CD4-positive, CD25-positive, alpha-beta regulatory T cell (primary cell): Measurements from ENCODE around the gene ING5. TPM values are rescaled to one million over a fixed set of nuclear protein-coding genes. Genes with fewer than 3 reads are reported as not detected.
A peak's percentile ranks its signal among the peaks of the same experiment; 100 is the strongest.

Experiments used
- ATAC-seq, 2 donors: fragments of 150-1000 bp; cut with Tn5 transposase; one replicate each; pipeline ENCODE4 v1.10.0; 2021; ENCODE audit warnings: low read depth in 2 of 2, moderate number of reproducible peaks in 2 of 2, moderate library complexity in 1 of 2
- DNase-seq, 3 donors: peaks; one replicate each; pipeline versions ENCODE4 v3.0.0 to v3.0.0-alpha.2; 2012 to 2022; ENCODE audit warnings: mixed read lengths in 1 of 3
- H3K27ac ChIP-seq: one replicate; pipeline ENCODE4 v1.7.0; 2013; ENCODE audit warnings: mild to moderate bottlenecking, low read length; ENCODE audit not compliant: insufficient read depth, poor library complexity, severe bottlenecking
- H3K27me3 ChIP-seq: one replicate; pipeline ENCODE4 v1.7.0; 2013; ENCODE audit warnings: low read length; ENCODE audit not compliant: control insufficient read depth, insufficient read depth
- H3K36me3 ChIP-seq: one replicate; pipeline ENCODE4 v1.7.0; 2013; ENCODE audit warnings: mild to moderate bottlenecking, low read length, moderate library complexity; ENCODE audit not compliant: control insufficient read depth, insufficient read depth
- H3K4me1 ChIP-seq: 2 replicates; pipeline ENCODE4 v1.7.0; 2013; ENCODE audit warnings: mild to moderate bottlenecking, low read length; ENCODE audit not compliant: insufficient read depth, control insufficient read depth, poor library complexity, severe bottlenecking
- H3K4me3 ChIP-seq: one replicate; pipeline ENCODE4 v1.7.0; 2013; ENCODE audit warnings: low read depth, mild to moderate bottlenecking, low read length, moderate library complexity
- H3K9me3 ChIP-seq, 2 experiments: 1 replicate in 1 of 2; 2 replicates in 1 of 2; pipeline ENCODE4 v1.7.0; 2013; ENCODE audit warnings: low read length in 2 of 2, mild to moderate bottlenecking in 1 of 2, moderate library complexity in 1 of 2; ENCODE audit not compliant: control insufficient read depth in 2 of 2
- H3K27ac Mint-ChIP-seq, 3 donors: one replicate each; pipeline ENCODE4 v1.8.0; 2020 to 2022; ENCODE audit warnings: mild to moderate bottlenecking in 3 of 3, mixed read lengths in 3 of 3, moderate library complexity in 2 of 3
- H3K27me3 Mint-ChIP-seq: one replicate; pipeline ENCODE4 v1.8.0; 2022; ENCODE audit warnings: mild to moderate bottlenecking, mixed read lengths
- H3K36me3 Mint-ChIP-seq: one replicate; pipeline ENCODE4 v1.8.0; 2020; ENCODE audit warnings: mixed read lengths
- H3K4me1 Mint-ChIP-seq, 4 donors: one replicate each; pipeline ENCODE4 v1.8.0; 2020 to 2022; ENCODE audit warnings: mixed read lengths in 4 of 4, mild to moderate bottlenecking in 1 of 4
- H3K4me3 Mint-ChIP-seq, 4 donors: one replicate each; pipeline ENCODE4 v1.8.0; 2020 to 2022; ENCODE audit warnings: mild to moderate bottlenecking in 4 of 4, mixed read lengths in 4 of 4, moderate library complexity in 3 of 4
- H3K9me3 Mint-ChIP-seq, 7 donors: one replicate each; pipeline ENCODE4 v1.8.0; 2020 to 2022; ENCODE audit warnings: mixed read lengths in 7 of 7, mild to moderate bottlenecking in 3 of 7, moderate library complexity in 2 of 7
- polyA plus RNA-seq, 4 donors: library from polyadenylated mRNA; unstranded; fragments of 300-500 nt; fragmentation: Illumina TruSeq; gene quantifications; one replicate each; pipeline ENCODE4 v1.2.3, GENCODE V29; 2021
- total RNA-seq: library from RNA; stranded (reverse); gene quantifications from one replicate; pipeline ENCODE4 v1.2.3, GENCODE V29; 2022

ING5 gene
- total and polyA plus RNA-seq, 5 donors from 2014 or later, result 16.7 to 64.8 (median 21.4) TPM

DNA sequence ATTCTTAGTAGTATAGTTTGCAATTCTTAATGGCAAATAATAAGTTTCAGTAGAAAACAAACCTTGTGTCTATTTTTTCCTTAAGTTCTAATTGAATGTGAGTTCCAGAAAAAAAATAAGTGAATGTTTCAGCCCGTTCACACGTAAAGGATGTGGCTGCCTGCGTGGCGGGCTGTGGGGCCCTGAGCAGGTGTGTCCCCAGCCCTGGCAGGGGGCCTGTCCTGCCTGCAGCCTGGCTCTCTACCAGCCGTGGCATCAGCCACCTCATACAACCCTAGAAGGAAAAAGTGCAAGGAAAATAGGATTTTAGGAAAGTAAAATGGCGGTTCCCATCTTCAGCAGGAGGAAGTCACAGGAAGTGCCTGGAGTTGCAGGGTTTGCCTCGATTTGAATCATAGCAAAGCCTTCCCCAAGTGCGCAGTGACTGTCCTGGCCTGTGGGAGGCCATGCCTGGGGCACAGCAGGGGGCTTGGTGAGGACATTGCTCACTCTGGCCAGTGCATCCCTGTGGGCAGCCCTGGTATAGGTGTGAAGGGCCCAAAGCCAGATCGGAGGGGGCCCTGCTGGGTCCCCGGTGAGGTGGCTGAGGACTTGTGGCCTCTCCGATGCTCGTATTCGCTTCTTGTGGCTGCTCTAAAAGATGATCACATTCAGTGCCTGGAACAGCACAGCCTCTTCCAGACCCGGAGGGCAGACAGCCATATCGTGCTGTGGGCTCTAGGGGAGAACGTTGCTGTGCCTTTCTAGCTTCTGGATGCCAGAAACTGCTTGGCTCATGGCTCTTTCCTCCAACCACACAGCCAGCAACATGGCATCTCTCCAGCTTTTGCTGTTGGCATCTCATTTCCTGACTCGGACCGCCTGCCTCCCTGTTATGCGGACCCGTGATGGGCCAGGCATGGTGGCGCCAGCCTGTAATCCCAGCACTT, 27.8 kb upstream of the ING5 start:
- DNase-seq, result no peak
- Histone ChIP-seq H3K9me3 (no peaks in the 10 kb centered on the region), H3K27me3 (no peaks in the 10 kb centered on the region), H3K27ac (no peak overlapping the region), H3K4me3 (no peak overlapping the region), H3K4me1 (no peaks in the 10 kb centered on the region), H3K36me3 (peaks cover 25% of the 10 kb centered on the region)
- no peak for ATAC-seq
- H3K9me3 Mint-ChIP-seq, result no peaks in the 10 kb centered on the region
- H3K4me1 Mint-ChIP-seq, result peaks cover 0 to 2% (median 0%) of the 10 kb centered on the region in 4 donors
- H3K27me3 Mint-ChIP-seq, result no peaks in the 10 kb centered on the region
- peak overlapping the region in 1 of 3 donors; percentile 67 for H3K27ac Mint-ChIP-seq
- no peak overlapping the region for H3K4me3 Mint-ChIP-seq
- H3K36me3 Mint-ChIP-seq, result peaks cover 1% of the 10 kb centered on the region

DNA sequence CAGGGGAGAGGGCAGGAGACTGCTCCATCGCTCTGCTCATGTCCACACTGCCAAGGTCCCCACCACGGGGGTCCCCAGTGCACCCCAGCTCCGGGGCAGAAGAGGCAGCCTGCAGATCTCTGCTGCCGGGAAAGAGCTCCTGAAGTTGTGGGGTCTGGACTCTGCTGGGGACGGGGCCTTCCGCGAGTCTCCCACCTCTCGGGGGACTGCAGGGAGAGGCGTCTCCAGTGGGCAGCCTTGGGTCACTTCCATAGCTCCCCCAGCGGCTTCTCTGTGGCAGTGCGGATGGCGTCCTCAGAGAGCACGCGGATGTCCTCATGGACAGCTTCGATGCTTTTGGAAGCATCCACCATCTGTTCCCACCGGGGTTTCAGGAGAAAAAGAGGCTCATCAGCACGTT, 26.0 kb upstream of the ING5 start:
- Mint-ChIP-seq H3K36me3 (peaks cover 7% of the 10 kb centered on the region), H3K9me3 (no peaks in the 10 kb centered on the region), H3K4me3 (no peak overlapping the region), H3K27ac (no peak overlapping the region), H3K4me1 (peaks cover 0 to 5% (median 0%) of the 10 kb centered on the region in 4 donors), H3K27me3 (no peaks in the 10 kb centered on the region)
- no peak overlapping the region for H3K27ac ChIP-seq
- ATAC-seq, result no peak
- no peaks in the 10 kb centered on the region for H3K4me1 ChIP-seq
- no peak for DNase-seq
- H3K9me3 ChIP-seq, result no peaks in the 10 kb centered on the region
- H3K36me3 ChIP-seq, result peaks cover 33% of the 10 kb centered on the region
- H3K27me3 ChIP-seq, result no peaks in the 10 kb centered on the region
- no peak overlapping the region for H3K4me3 ChIP-seq

DNA sequence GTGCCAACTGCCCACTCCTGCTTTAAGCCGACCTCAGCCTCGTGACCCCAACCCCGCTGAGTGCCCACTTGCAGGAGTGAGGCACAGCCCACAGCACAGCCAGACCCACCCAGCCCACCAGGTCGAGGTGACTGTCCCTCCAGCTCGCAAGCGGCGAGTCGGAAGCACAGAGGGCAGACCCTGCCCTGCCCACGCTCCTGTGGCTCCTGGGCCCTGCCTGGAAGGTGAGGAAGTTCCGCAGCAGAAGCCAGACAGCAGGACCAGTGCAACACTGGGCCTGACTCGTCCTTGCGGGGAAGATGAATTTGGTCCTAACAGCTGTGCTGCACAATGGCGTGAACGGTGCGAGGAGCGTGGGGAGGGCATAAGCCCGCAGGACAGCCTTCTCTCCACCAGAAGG, 25.2 kb upstream of the ING5 start:
- H3K4me1 Mint-ChIP-seq, result peaks cover 0 to 5% (median 0%) of the 10 kb centered on the region in 4 donors
- H3K9me3 Mint-ChIP-seq, result no peaks in the 10 kb centered on the region
- DNase-seq, result no peak
- Histone ChIP-seq H3K36me3 (peaks cover 40% of the 10 kb centered on the region), H3K4me1 (no peaks in the 10 kb centered on the region), H3K27ac (no peak overlapping the region), H3K4me3 (no peak overlapping the region), H3K27me3 (no peaks in the 10 kb centered on the region), H3K9me3 (no peaks in the 10 kb centered on the region)
- no peaks in the 10 kb centered on the region for H3K27me3 Mint-ChIP-seq
- no peak overlapping the region for H3K4me3 Mint-ChIP-seq
- no peak for ATAC-seq
- no peak overlapping the region for H3K27ac Mint-ChIP-seq
- peaks cover 11% of the 10 kb centered on the region for H3K36me3 Mint-ChIP-seq

DNA sequence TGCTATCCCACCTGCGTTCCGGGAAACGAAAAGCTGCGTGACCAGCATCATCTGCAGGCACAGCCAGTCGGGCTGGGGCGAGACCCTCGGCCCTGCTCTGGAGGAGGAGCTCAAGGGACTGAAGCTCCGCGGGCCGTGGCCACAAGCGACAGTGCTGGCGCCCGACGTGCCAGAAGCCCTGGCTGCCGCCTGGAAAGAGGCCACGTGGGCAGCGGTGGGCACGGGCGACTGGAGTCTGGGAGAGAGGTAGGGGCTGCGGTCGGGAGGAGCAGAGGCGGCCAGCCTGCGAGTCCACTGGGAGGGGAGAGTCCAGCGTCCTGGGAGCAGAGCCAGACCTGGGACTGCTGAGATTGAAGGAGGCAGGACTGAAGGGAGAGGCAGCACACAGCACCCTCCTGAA, 24.4 kb upstream of the ING5 start:
- no peak overlapping the region for H3K4me3 ChIP-seq
- no peaks in the 10 kb centered on the region for H3K27me3 Mint-ChIP-seq
- no peak overlapping the region for H3K27ac ChIP-seq
- H3K4me1 ChIP-seq, result no peaks in the 10 kb centered on the region
- ATAC-seq (no peak), DNase-seq (no peak)
- H3K9me3 ChIP-seq, result no peaks in the 10 kb centered on the region
- no peak overlapping the region for H3K27ac Mint-ChIP-seq
- no peak overlapping the region for H3K4me3 Mint-ChIP-seq
- peaks cover 40% of the 10 kb centered on the region for H3K36me3 ChIP-seq
- no peaks in the 10 kb centered on the region for H3K27me3 ChIP-seq
- peaks cover 14% of the 10 kb centered on the region for H3K36me3 Mint-ChIP-seq
- peaks cover 0 to 5% (median 0%) of the 10 kb centered on the region in 4 donors for H3K4me1 Mint-ChIP-seq
- no peaks in the 10 kb centered on the region for H3K9me3 Mint-ChIP-seq

DNA sequence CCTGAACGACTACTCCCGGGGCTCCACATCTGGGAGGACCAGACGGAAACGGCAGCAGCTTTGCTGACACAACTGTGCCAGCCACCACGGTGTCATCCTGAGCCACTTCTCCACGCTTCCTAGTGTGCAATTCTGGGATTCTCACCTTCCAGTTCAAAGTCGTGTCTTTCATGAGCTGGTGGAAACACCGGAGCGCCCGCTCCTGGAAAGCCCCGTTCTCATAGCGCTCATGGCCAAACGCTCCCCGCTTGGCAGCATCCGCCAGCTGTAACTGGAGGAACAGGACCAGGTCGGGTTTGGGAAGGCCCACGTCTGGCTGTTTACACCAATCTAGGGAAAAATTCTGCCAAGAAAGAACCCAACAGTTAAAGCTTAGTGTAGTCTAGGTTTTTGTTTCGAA, 23.5 kb upstream of the ING5 start:
- DNase-seq (no peak), ATAC-seq (no peak)
- Histone ChIP-seq H3K27ac (no peak overlapping the region), H3K4me1 (no peaks in the 10 kb centered on the region), H3K4me3 (no peak overlapping the region), H3K27me3 (no peaks in the 10 kb centered on the region), H3K36me3 (peaks cover 38% of the 10 kb centered on the region), H3K9me3 (no peaks in the 10 kb centered on the region)
- H3K9me3 Mint-ChIP-seq, result no peaks in the 10 kb centered on the region
- H3K4me3 Mint-ChIP-seq, result no peak overlapping the region
- peaks cover 14% of the 10 kb centered on the region for H3K36me3 Mint-ChIP-seq
- H3K27me3 Mint-ChIP-seq, result no peaks in the 10 kb centered on the region
- H3K4me1 Mint-ChIP-seq, result peaks cover 0 to 5% (median 0%) of the 10 kb centered on the region in 4 donors
- no peak overlapping the region for H3K27ac Mint-ChIP-seq

DNA sequence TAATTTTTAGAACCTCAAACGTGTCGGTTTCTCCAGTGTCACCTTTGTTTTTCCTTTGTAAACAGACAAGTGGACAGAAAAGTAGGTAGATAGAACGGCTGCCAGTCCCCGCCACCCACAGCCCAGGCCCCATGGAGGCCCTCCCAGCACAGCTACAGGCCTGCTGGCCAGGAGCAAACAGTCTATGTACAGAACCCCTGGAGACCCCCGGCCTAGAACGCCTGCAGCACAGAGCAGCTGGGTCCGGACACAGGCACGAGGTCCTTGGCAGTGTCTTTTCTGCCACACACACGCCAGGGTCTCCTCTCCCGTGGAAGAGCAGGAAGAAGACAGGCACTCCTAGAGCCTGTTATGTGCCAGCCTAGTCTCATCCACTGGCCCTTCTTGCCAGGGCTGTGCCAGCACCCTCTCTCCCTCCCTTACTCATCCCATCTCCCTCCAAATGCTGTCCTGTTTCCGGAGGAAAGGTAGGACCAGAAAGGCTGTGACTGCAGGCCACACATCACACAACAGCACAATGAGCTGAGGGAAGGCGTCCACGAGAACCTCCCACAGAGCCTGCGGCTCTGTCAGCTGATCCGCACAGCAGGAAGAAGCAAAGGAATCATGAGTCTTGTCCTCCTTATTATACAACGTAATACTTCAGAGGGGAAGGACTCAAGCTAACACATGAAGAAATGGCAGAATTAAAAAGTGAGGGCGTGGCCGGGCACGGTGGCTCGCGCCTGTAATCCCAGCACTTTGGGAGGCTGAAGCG, 22.9 kb upstream of the ING5 start:
- H3K36me3 Mint-ChIP-seq, result peaks cover 14% of the 10 kb centered on the region

DNA sequence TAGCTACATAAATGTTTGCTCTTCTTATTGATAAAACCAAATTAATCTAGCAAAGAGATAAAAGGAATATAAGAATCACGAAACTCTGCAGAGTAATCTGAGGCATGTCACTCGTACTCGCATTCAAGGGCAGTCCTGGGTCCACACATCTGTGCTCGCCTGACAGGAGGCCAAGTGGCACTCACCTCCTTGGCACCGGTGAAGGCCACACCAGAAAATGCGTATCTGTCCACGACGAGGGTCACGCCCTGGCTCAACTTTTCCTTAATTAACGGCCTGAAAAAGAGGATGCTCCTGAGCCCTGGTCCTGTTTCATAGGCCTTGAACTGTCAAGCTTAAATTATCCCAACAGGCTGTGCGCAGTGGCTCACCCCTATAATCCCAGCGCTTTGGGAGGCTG, 21.8 kb upstream of the ING5 start:
- no peaks in the 10 kb centered on the region for H3K9me3 Mint-ChIP-seq
- H3K4me1 Mint-ChIP-seq, result peaks cover 0 to 7% (median 5%) of the 10 kb centered on the region in 4 donors
- H3K27me3 Mint-ChIP-seq, result no peaks in the 10 kb centered on the region
- ATAC-seq (no peak), DNase-seq (no peak)
- no peaks in the 10 kb centered on the region for H3K4me1 ChIP-seq
- H3K36me3 ChIP-seq, result peaks cover 40% of the 10 kb centered on the region
- no peak overlapping the region for H3K27ac Mint-ChIP-seq
- H3K4me3 ChIP-seq, result no peak overlapping the region
- H3K27me3 ChIP-seq, result no peaks in the 10 kb centered on the region
- peaks cover 21% of the 10 kb centered on the region for H3K36me3 Mint-ChIP-seq
- no peak overlapping the region for H3K4me3 Mint-ChIP-seq
- H3K9me3 ChIP-seq, result no peaks in the 10 kb centered on the region
- H3K27ac ChIP-seq, result no peak overlapping the region

More for the DNA sequence above, 22.9 kb upstream of the ING5 start:
- Mint-ChIP-seq H3K4me3 (no peak overlapping the region), H3K4me1 (peaks cover 0 to 3% (median 0%) of the 10 kb centered on the region in 4 donors), H3K27me3 (no peaks in the 10 kb centered on the region), H3K9me3 (no peaks in the 10 kb centered on the region), H3K27ac (no peak overlapping the region)
- DNase-seq (no peak), ATAC-seq (no peak)
- no peak overlapping the region for H3K4me3 ChIP-seq
- no peaks in the 10 kb centered on the region for H3K9me3 ChIP-seq
- H3K36me3 ChIP-seq, result peaks cover 38% of the 10 kb centered on the region
- H3K4me1 ChIP-seq, result no peaks in the 10 kb centered on the region
- no peak overlapping the region for H3K27ac ChIP-seq
- no peaks in the 10 kb centered on the region for H3K27me3 ChIP-seq
